ENCODE data around the gene ZNF462.

GRCh38 chr9:107016383-107016782 is 153.4 kb downstream of the ZNF462 start:
- no peak for TF ChIP-seq POLR2AphosphoS5 (IDR thresholded peaks at IDR 0.05)
- TF ChIP-seq POLR2A (IDR thresholded peaks at IDR 0.05; ENCODE audit: low read depth): no peak

All from esophagus muscularis mucosa (tissue), 2 donors.